ENCODE data around the gene STX3.

DNA sequence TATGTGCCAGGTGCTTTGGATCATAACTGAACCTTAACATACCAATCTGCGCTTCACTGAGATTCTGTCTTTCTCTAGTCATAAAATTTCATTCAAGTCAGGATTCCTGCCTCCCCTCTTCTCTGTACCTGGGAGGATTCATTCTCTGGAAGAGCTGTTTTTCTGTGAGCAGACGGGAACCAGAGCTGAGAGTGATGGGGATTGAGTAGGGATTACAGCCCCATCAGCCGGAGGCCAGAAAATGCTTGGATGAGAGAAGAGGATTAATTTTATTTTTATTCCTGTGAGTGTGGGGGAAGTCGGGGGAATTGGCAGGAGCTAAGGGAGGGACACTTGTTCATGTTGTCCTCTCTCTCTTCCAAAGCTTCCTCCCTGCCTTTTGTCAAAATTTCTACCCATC lies 4.7 kb downstream of the STX3 start:
- no peak for TF ChIP-seq EZH2 (IDR thresholded peaks at IDR 0.05; ENCODE audit: borderline replicate concordance, low read length)
- TF ChIP-seq, protein P1, sequence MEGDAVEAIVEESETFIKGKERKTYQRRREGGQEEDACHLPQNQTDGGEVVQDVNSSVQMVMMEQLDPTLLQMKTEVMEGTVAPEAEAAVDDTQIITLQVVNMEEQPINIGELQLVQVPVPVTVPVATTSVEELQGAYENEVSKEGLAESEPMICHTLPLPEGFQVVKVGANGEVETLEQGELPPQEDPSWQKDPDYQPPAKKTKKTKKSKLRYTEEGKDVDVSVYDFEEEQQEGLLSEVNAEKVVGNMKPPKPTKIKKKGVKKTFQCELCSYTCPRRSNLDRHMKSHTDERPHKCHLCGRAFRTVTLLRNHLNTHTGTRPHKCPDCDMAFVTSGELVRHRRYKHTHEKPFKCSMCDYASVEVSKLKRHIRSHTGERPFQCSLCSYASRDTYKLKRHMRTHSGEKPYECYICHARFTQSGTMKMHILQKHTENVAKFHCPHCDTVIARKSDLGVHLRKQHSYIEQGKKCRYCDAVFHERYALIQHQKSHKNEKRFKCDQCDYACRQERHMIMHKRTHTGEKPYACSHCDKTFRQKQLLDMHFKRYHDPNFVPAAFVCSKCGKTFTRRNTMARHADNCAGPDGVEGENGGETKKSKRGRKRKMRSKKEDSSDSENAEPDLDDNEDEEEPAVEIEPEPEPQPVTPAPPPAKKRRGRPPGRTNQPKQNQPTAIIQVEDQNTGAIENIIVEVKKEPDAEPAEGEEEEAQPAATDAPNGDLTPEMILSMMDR (conservative IDR thresholded peaks at IDR 0.05 in 1 of 2, IDR thresholded peaks at IDR 0.05 in 1 of 2; ENCODE audit: extremely low read depth in 1 of 2, insufficient read depth in 1 of 2, low read depth in 1 of 2, low read length in 2 of 2) = no peak

Data from mammary epithelial cell (primary cell).